NCI-H345 (cell line): Measurements from ENCODE around the gene PSMA4.
A peak's percentile ranks its signal among the peaks of the same experiment; 100 is the strongest.
"Not testable (repeated sequence)": the region's sequence is repeated elsewhere in the genome, so short reads cannot be mapped to it uniquely, and the experiment has no call there.

Experiments used
- DNase-seq: peaks from one replicate; lab custom pipeline; 2025; lab: John Stamatoyannopoulos, UW

The PSMA4 gene

DNA sequence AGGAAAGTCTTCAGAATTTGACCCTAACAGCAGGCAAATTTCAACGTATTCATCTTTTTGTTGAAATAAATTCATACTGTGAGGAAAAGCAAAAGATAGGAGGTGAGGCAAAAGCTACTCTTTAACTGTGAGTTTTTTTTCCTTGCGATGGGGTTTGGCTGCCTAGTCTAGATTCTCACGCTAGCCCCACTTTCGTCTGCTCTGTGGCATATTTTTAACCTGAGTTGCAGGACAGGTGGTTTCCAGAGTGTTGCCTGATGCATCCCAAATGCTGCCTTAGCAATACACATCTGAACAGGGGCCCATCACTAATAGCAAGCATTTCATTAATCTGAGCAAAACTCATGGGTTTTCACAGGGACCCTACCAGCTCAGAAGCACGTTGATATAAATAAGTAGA, 11.7 kb downstream of the PSMA4 start:
- DNase-seq: no peak

DNA sequence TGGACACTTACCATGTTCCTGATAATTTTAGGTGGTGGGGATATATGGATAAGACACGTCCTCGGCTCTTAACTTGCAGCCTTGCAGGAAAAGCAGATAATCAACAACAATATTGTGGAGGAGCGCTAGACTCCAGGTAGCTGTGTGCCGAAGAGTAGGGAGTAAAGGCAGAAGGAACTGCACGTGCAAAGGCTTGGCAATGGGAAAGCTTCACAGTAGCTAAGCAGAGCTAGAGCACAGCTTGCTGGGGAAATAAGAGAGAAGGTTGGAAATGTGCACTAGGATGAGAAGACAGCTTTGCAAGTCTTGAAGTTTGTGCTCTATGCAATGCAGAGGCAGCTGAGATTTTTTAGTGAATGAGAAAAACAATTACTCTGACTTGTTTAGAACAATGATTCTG, 12.4 kb downstream of the PSMA4 start:
- no peak for DNase-seq

DNA sequence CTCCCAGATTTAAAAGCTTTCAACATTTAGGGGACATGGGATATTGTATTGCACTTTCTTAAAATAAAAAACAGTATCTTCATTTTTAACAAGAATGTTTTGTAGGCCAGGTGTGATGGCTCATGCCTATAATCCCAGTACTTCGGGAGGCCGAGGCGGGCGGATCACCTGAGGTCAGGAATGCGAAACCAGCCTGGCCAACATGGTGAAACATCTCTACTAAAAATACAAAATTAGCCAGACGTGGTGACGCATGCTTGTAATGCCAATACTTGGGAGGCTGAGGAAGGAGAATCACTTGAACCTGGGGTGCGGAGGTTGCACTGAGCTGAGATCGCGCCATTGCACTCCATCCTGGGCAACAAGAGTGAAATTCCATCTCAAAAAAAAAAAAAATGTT, 20.0 kb downstream of the PSMA4 start:
- not testable (repeated sequence) for DNase-seq

DNA sequence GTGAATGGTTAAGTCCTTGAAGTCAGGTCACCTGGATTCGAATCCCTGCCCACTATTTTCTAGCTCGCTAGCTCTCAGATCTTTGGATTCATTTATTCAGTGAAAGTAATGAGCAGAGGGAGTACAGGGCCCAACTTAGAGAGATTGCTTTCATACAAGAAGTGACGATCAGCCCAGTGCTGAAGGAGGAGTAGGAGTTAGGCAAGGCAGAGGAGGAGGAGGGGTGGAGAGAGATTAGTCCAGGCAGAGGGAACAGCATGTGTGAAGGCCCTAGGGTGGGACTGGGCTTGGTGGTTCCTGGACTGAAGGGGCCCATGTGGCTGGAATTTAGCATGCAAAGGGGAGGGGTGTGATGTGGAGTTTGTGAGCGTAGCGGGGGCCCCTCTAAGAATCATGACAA, 21.2 kb downstream of the PSMA4 start:
- no peak for DNase-seq

DNA sequence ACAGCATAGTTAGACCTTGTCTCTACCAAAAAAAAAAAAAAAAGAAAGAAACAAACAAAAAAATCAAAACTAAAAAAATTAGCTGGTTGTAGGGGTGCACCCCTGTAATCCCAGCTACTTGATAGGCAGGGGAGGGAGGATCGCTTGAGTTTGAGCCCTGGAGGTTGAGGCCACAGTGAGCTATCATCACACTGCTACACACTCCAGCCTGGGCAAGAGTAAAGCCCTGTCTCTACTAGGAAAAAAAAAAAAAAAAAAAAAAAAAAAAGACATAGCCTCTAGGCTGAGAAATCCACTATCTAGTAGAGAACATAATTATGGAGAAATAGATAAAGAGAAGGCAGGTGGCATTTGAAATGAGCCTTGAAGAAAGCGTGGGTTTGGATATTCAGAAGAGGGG, 22.8 kb downstream of the PSMA4 start:
- DNase-seq: no peak

DNA sequence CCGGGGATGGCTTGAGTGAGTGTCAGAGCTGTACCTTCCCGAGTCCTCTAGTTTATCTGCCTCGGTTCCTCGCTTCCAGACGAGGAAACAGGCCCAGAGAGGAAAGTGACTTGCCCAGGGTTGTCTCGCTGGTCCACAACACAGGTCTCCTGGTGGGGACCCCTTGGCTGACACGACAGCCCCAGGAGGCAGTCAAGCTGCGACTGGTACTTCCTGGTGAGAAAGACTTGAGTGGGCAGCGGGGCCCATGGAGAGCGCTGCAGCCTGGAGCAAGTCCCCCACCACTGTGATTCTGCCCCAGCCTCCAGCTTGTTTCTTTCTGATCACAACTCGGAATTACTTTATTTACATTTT, 24.5 kb downstream of the PSMA4 start:
- no peak for DNase-seq

DNA sequence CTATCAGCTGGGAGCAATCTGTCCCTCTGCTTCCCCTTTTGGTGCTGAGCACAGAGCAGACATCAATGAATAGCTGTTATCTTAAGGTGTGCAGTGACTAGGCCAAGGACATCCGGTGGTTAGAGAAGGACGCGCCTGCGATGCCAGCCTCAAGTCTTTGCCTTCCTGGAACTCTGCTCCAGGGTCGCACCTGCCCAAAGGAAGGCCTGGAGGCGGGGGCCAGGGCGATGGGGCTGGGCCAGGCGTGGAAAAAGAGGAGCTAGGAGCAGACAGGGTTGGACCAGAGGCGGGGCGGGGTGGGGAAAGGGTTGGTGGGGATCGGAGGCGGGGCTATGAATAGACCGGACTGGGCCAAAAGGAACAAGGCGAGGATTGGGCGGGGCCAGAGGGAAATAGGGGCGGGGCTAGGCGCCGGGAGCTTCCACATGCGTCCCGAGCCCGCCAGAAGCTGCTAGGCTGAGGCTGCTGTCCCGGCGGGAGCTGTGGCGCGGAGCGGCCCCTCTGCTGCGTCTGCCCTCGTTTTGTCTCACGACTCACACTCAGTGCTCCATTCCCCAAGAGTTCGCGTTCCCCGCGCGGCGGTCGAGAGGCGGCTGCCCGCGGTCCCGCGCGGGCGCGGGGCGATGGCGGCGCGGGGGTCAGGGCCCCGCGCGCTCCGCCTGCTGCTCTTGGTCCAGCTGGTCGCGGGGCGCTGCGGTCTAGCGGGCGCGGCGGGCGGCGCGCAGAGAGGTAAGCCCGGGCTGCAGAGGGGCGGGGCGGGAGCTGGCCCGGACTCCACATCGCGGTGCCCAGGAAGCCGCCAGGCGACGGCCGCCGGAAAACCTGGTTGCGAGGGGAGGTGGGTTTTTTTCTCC, 25.1 kb downstream of the PSMA4 start, which contains the start of gene CHRNA5:
Gene CHRNA5 (plus strand): TSS at position 424 of the 854 bp plus-strand sequence. CDS start 200 bp downstream, at position 624.
- DNase-seq: peak; percentile 94

DNA sequence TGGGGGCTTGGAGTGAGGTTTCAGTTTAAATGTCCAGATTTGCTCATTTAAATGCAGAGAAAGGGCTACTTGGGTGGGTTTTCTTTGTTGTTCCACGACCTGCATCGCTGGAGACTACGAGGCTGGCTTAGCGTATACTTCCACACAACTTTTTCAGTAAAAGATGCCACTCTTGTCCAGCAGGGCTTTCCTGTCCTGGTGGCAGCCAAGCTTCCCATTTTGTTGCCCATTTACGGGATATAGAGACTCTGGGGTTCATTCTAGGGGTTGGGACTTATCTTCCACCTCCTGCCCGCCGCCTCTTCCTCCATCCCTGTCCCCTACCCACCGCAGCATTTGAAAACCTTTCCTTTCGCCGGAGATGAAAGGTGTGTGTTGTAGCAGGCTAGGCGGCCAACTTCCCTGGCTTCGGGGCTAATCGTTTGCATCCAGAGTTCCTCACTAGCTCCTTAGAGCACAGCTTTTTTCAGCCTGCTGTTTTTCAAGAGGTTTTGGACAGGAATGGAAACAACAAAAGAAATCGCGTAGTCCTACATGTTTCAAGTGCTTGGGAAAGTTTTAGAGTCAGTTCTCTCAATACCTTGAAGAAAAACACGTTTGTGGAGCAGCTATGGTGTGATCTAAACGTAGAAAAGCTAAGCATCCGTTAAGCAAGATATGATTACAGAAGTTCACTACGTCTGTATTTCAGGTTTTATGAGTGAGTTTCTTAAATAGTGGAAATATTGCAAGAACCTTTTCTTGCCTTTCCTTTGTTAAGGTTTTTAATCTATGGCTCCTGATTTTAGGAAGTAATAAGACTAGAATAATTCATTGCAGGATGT, 25.9 kb downstream of the PSMA4 start:
- peak; percentile 21 for DNase-seq

DNA sequence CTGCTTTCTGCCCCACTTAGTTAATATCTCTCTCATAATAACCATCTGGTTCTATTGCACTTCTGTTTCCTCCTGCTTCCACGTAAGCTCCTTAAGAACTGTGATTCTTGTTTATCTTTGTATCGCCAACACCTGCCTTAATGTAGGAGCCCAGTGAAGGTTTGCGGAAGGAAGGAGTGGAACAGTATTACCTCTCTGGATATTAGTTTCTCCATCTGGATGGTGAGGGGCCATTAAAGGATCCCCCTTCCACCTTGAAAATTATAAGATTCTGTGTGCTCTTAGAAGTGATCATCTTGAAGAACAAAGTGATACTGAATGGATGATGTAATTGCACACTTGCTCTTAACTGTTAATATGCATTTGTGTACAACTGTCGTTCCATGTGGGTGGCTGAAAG, 27.3 kb downstream of the PSMA4 start:
- no peak for DNase-seq

DNA sequence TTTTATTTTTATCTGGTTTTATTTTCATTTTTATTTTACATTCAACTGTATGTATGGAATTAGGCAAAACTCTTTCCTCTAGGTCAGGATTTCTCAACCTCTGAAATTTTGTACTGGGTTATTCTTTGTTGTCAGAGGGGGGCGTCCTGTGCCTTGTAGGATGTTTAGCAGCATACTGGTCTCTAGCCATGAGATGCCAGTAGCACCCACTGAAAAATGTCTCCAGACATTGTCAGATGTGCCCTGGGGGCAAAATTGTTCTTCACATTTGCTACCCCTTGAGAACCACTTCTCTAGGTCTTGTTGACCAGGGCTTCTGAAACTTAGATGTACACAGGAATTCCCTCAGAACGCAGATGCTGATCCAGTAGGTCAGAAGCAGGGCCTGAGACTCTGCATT, 30.5 kb downstream of the PSMA4 start:
- no peak for DNase-seq

DNA sequence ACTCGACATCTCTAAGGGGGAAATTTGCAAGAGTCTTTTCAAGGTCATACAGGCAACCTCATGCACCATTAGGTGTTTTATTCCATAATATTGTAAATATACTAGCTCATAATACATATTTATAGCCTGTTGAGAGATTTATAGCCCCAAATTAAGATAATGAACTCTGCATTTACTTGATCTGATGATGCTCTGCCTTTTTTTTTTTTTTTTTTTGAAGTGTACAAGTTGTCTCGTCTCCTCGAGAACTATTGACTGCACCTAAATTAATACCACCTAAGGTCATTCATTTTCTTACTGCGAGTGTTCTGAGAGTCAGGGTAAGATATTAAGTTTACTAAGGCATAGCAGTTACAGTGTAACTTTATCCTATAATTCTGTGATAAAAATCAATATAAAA, 31.1 kb downstream of the PSMA4 start:
- DNase-seq: no peak

DNA sequence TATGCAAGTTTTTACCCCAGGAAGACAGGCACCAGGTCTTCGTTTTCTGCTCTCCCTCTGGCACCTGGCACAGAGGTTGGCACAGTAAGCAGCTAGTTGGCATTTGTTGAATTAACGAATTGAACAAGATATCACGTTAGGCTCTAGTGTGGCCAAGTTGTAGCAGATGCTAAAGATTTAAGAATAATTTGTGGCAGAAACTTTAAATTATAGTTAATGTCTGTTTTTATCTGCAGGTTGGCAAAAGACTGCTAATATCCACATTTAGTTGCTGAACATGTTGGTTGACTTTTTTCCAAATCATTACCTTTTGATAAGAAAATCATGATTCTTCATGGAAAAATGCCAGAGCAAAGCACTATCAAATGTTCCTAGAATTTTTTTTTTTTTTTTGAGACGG, 33.2 kb downstream of the PSMA4 start:
- no peak for DNase-seq

DNA sequence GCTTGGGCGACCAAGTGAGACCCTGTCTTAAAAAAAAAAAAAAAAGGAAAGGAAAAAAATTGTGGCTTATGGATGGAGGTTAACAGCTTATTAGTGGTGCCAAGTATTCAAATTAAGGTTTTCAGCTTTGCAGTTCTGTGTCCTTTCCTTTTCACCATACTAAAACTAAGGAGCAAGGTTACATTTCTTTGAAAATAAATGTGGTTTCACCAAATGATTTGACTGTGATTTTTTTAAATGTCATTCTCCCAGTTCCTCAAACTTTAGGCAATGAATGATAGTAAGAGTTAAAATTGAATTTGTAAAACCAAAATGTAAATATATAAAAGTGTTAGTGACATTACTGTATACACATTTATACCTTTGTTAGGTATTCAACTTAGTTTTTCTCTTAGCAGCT, 34.7 kb downstream of the PSMA4 start:
- no peak for DNase-seq

DNA sequence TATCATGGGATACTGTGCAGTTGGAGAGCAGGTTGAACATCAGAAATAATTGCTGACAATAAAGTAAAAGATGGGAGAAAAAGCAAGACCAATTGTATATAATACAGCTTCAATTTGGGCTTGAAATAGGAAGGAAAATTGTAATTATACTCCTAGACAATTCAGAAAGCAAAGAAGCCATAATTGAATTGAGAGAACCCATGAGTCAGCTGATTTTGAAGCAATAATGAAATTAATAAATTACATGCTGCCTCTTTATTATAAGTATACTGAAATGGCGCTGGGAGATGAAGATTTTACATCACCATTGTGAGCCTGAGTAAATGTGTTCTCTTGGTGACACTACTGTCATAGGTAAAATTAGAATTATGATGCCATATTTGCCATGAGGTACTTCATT, 57.3 kb downstream of the PSMA4 start:
- DNase-seq: no peak

DNA sequence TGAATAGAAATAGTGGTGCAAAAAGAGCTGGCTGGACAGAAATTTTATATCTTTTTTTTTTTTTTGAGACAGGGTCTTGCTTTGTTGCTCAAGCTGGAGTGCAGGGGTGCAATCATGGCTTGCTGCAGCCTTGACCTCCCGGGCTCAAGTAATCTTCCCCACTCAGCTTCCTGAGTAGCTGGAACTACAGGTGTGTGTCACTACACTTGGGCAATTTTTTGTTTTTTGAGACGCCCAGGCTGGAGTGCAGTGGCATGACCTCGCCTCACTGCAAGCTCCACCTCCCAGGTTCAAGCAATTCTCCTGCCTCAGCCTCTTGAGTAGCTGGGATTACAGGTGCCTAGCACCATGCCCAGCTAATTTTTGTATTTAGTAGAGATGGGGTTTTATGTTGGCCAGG, 58.1 kb downstream of the PSMA4 start:
- DNase-seq: no peak

DNA sequence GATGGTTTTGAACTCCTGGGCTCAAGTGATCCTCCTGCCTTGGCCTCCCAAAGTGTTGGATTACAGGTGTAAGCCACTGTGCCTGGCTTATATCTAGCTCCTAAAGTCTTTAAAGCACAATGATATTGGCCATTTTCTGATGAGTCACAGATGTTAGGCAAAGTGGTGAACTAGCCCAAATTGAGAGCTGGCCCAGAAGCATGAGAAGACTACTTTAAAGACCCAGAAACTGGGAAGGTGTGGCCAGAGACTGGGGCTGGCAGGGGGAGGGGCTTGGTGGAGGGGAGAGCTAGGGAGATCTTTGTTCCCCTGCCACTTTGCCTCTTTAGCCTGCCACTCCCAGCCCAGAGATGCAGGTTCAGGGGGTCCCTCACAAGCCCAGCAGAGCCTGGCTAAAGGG, 58.9 kb downstream of the PSMA4 start:
- no peak for DNase-seq
